ENCODE results near the gene PCDHA3.
"Not testable (repeated sequence)": the region's sequence is repeated elsewhere in the genome, so short reads cannot be mapped to it uniquely, and the experiment has no call there.

The PCDHA3 gene

GRCh38 chr5:140821375-140822280 lies 20.8 kb downstream of the PCDHA3 start, which contains the start of gene PCDHA5:
TSS of gene PCDHA5 (plus strand) at chr5:140821613.
- DNase-seq (ENCODE audit: low read depth in 3 of 3): no peak

- no peak for DNase-seq (ENCODE audit: low read depth in 3 of 3)
Measured at GRCh38 chr5:140822281-140822629, 21.4 kb downstream of the PCDHA3 start.

- DNase-seq (ENCODE audit: low read depth in 3 of 3): not testable (repeated sequence)
Measured at GRCh38 chr5:140822969-140823368, 22.1 kb downstream of the PCDHA3 start.

- DNase-seq (ENCODE audit: low read depth in 3 of 3): no peak
Measured at GRCh38 chr5:140823475-140823874, 22.6 kb downstream of the PCDHA3 start.

- no peak for DNase-seq (ENCODE audit: low read depth in 3 of 3)
Measured at GRCh38 chr5:140827704-140828361, 27.0 kb downstream of the PCDHA3 start, which contains the start of gene PCDHA6. TSS of gene PCDHA6 (plus strand) at chr5:140827960. CDS start at chr5:140828092, 132 bp downstream.

GRCh38 chr5:140828362-140828737 lies 27.5 kb downstream of the PCDHA3 start:
- DNase-seq (ENCODE audit: low read depth in 3 of 3): no peak

- DNase-seq (ENCODE audit: low read depth in 3 of 3): not testable (repeated sequence)
Measured at GRCh38 chr5:140829511-140830501, 28.9 kb downstream of the PCDHA3 start.

- DNase-seq (ENCODE audit: low read depth in 3 of 3): no peak
Measured at GRCh38 chr5:140833993-140834392, 33.1 kb downstream of the PCDHA3 start, which contains the start of gene PCDHA7. TSS of gene PCDHA7 (plus strand) at chr5:140834269. CDS start at chr5:140834384, 115 bp downstream.

GRCh38 chr5:140834439-140835008 lies 33.7 kb downstream of the PCDHA3 start:
- DNase-seq (ENCODE audit: low read depth in 3 of 3): not testable (repeated sequence)

GRCh38 chr5:140835622-140836510 lies 35.0 kb downstream of the PCDHA3 start:
- DNase-seq (ENCODE audit: low read depth in 3 of 3): no peak

GRCh38 chr5:140840978-140841962 lies 40.4 kb downstream of the PCDHA3 start, which contains the start of gene PCDHA8:
TSS of gene PCDHA8 (plus strand) at chr5:140841187. CDS start at chr5:140841322, 135 bp downstream.
- DNase-seq (ENCODE audit: low read depth in 3 of 3): no peak

GRCh38 chr5:140842798-140843733 lies 42.2 kb downstream of the PCDHA3 start:
- DNase-seq (ENCODE audit: low read depth in 3 of 3): no peak

GRCh38 chr5:140848139-140849102 lies 47.6 kb downstream of the PCDHA3 start, which contains the start of gene PCDHA9:
TSS of gene PCDHA9 (plus strand) at chr5:140848382. CDS start at chr5:140848496, 114 bp downstream.
- not testable (repeated sequence) for DNase-seq (ENCODE audit: low read depth in 3 of 3)

- DNase-seq (ENCODE audit: low read depth in 3 of 3): not testable (repeated sequence)
Measured at GRCh38 chr5:140849831-140850634, 49.2 kb downstream of the PCDHA3 start.
